NCI-H510A treated with DMSO at 0.1 percent for 48 hours (cell line): ENCODE data around the gene MPP7.
A peak's percentile ranks its signal among the peaks of the same experiment; 100 is the strongest.

Source experiments
- DNase-seq: peaks from one replicate; lab custom pipeline; 2025; lab: John Stamatoyannopoulos, UW

MPP7 gene

DNA sequence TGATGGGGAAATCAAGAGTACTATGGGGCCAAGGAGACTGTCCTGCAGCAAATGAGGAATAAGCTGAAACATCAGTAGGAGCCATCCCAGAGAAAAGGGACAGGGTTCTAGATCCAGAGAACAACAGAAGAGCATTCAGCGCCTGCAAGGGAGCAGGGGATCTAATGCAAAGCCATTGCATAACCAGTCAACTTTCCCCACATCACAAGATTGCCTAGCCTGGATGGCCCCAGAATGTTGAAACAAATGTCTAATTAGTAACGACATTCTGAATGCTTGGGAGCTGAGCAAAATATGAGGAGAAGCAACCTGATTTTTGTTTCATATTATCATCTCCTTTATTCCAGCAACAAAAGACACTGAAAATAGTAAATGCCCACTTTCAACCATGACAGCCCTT lies 2.7 kb upstream of the MPP7 start:
- no peak for DNase-seq

DNA sequence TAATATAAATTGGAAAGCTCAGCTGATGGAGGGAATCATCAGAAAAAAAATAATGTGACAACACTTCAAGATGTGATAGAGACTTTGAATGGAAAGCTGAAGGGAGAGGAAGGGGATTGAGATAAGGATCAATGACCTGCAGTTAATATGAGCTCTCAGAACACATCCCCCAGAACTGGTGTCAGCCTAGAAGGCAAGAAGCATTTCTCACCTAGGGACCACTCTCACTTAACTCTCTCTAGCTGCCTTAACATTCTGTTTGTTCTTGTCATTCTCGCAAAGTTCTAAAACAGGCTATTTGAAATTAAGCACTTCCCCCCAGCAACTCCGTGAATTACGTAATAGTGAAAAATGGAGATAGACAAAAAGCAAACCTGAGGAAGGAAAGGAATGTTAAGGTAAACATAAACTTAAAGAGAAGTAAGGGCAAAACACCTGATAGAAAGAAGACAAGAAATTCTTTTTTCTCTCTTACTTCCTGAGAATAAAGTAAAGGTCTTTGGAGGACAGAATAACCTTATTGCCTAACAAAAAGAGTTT lies 1.2 kb upstream of the MPP7 start:
- DNase-seq = no peak

DNA sequence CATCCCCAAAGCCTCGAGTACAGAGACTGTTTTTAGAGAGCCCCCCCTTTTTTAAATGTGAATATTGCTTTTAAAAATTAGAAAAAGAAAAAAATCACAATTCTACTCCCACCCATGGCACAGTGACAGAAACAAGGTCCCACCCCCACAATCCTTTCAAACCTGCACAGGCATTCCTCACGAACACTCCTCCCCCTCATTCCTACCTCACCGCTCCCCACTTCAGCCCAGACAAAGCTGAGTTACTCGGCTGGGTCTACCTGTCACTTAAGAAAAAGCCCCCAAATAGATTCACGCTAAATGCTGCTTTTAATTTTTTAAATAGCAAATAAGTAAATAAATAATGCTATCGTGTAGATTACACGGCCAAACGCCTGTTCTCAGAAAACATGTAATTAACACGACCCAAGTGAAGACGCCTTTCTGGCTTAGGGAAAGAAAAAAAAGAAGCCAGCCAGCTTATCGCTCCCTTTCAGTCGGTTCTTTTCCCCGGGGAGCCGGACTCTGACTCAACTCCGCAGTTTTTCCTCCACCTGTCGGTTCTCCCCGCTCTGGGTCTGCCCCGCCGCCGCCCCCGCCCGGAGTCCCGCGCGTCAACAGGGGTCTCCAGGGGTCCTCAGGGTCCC lies 739 bp downstream of the MPP7 start:
- DNase-seq = peak; percentile 30

- no peak for DNase-seq
These were observed 2.8 kb downstream of the MPP7 start for GRCh38 chr10:28300027-28300426.

DNA sequence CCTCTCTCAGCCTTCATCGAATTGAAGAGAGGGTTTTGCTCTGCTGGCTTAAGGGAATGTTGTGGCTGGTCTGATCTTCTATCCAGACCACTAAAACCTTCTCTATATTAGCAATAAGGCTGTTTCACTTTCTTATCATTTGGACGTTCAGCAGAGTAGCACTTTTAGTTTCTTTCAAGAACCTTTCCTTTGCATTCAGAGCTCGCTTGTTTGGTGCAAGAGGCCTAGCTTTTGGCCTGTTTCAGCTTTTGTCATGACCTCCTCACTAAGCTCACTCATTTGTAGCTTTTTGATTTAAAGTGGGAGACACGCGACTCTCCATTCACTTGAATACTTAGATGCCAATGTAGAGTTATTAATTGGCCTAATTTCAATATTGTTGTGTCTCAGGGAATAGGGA lies 3.9 kb downstream of the MPP7 start:
- no peak for DNase-seq

DNA sequence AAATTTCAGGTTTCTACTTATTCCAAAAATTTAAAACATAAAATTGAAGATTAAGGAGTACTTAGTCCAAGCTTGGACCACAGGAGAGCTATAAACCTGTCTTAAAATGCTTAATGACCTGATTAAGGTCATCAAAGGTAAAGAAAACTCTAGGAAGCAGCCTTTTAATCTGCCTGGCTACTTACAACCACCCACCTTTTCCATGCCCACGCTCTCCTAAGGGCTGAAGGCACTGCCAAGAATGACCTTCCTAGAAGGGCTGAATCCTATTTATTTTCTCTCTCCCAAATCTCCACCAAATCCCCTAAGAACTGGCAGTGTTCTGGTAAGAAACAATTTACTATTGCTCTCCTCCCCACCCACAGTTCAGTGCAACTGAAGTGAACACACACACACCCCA lies 6.8 kb downstream of the MPP7 start:
- DNase-seq = no peak

DNA sequence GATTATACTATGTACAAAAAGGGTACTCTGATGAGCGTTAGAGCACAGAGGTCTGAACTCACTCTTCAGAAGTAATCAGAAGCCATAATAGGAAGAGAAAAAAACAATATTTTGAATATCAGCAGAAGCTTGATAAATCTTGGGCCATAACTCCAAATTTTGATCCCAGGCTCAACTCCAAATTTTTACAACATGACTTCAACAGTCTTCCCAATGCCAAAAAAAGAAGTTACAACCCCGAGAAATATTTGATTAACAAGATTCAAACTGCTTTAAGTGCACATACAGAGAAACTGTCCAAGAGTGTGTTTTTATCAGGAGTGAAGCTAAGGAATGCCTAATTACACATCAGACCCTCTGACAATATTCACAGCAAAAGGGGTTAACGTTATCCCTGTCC lies 7.5 kb downstream of the MPP7 start:
- DNase-seq = no peak

GRCh38 chr10:28294809-28295208 lies 8.1 kb downstream of the MPP7 start:
- no peak for DNase-seq

DNA sequence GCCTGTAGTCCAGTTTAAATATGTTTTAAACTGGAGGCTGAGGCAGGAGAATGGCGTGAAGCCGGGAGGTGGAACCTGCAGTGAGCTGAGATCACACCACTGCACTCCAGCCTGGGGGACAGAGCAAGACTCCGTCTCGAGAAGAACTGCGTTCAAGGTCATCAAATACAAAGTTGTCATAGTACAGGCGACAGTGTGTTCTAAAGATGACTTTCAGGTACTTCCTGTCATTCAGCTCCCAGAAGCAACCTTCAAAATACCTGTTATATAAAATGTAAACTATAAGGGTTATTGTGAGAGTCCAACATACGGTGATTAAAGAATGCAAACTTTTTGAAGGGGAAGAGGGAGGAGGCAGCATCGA lies 8.7 kb downstream of the MPP7 start:
- DNase-seq = no peak

GRCh38 chr10:28293236-28294168 lies 9.4 kb downstream of the MPP7 start:
- DNase-seq = no peak

DNA sequence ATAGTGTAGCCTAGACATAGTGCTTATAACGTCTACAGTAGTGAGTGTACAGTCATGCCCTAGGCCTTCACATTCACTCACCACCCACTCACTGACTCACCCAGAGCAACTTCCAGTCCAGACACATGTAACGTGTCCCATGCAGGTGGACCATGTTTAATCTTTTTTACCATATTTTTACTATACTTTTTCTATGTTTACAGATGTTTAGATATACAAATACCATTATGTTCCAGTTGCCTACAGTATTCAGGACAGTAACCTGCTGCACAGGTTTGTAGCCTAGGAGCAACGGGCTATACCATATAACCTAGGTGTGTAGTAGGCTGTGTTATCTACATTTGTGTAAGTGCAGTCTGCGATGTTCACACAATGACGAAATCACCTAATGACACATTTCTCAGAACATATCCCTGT lies 11.0 kb downstream of the MPP7 start:
- no peak for DNase-seq

GRCh38 chr10:28285816-28286215 lies 17.0 kb downstream of the MPP7 start:
- no peak for DNase-seq

DNA sequence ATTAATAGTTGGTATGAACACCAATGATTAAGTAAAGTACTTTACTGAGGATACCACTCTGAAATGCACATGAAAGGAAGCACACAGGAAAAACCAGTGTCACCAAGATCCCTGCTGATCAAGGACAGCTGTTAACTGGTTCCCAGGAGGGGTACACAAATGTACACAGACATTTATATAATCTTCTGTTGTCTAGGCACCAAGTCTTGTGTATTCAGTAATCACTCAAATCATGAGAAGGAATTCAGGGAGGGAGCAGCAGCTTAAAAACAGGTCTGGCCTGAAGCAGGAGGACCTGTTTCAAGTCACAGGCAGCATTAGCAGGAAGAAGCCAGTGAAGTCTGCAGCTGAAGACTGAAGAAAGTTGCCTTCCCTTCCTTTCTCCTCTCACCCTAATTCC lies 18.7 kb downstream of the MPP7 start:
- DNase-seq = no peak

- DNase-seq = no peak
These were observed 19.6 kb downstream of the MPP7 start for GRCh38 chr10:28283251-28283650.

- no peak for DNase-seq
These were observed 20.5 kb downstream of the MPP7 start for GRCh38 chr10:28282336-28282735.

GRCh38 chr10:28281726-28282315 lies 21.0 kb downstream of the MPP7 start:
- no peak for DNase-seq

- no peak for DNase-seq
These were observed 22.2 kb downstream of the MPP7 start for GRCh38 chr10:28280652-28281051.

DNA sequence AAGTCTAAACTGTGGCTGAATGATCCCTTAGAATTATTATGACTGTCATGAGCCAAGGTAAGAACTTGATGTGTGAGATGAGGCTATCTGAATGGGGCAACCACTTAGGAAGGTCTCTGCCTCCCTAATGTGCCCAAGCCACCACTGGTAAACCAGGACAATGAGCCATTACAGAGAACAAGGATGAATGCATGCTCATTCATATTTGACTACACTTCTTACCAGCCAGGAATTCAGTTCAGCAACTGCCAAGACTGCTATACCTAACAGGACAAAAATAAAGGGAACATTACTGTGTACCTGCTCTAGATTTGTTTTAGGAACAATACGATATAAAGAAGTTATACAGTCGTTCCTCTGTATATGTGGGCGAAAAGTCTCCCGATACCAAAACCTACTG lies 23.0 kb downstream of the MPP7 start:
- no peak for DNase-seq

DNA sequence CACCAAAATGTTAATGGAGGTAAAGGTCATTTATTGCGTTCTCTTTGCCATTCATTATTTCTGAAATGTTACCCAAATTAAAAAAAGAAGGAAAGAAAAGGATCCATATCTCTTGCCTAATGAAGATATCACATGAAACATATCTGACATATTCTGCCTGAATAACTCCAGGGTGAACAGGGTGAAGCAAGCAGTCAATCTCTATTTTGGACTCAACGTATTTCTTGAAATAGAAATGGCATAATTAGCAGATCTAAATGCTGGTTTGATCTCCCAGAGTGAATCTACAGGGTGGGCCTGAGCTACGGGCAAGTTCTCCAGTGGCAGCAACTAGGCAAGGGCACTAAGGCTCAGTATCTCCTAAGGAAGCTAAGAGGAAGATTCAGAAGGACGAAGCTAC lies 24.0 kb downstream of the MPP7 start:
- no peak for DNase-seq

- DNase-seq = peak; percentile 16
These were observed 26.5 kb downstream of the MPP7 start for GRCh38 chr10:28276384-28276783.

GRCh38 chr10:28274475-28274874 lies 28.4 kb downstream of the MPP7 start:
- DNase-seq = no peak

- no peak for DNase-seq
These were observed 29.5 kb downstream of the MPP7 start for GRCh38 chr10:28273343-28273742.

DNA sequence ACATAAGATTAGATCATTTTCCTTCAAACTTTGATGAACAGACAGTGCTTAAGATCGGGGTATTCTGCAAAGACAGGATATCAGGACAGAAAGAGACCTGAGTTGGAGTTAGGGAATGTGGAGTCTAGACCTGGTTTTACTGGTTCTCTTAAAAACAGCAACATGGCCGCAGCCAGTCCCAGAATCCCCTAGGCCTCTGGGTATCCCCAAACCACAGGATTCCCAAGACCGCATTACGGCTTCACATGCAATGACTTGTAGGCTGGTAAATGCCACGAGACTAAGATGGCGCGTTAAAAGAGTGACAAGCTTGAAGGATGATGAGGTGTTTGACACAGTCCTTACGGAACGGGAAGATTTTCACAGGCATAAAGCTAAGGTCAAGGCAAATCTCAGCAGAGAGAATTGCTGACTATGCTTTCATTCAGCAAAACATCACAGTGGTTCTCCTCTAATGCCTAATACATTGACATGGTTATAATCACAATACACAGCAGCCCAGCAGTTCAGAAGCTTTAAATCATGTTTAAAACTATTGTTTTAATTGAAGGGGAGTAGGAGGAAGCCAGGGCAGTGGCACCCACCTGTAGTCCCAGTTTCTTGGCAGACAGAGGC lies 32.9 kb downstream of the MPP7 start:
- DNase-seq = no peak
